ENCODE data around the gene RBFOX2. TPM values are rescaled to one million over a fixed set of nuclear protein-coding genes. Genes with fewer than 3 reads are reported as not detected.

Gene RBFOX2
- total RNA-seq, 2 donors from 2014 or later: 104 to 120 TPM

- 94 to 100% methylated on average over 2 to 4 of the region's 4 CpGs for WGBS, 2 experiments (ENCODE audit: insufficient coverage in 1 of 2, insufficient read length in 1 of 2)
- peaks cover 7% of the 10 kb centered on the region for H3K36me3 ChIP-seq (ENCODE audit: control insufficient read depth, insufficient read depth, low read length)
- TF ChIP-seq CTCF (conservative IDR thresholded peaks at IDR 0.05): no peak
- H3K9me3 ChIP-seq (ENCODE audit: control insufficient read depth, low read length): peaks cover under 1% of the 10 kb centered on the region
- H3K4me3 ChIP-seq (ENCODE audit: low read length): no peak overlapping the region
- no peaks in the 10 kb centered on the region for H3K27me3 ChIP-seq (ENCODE audit: control insufficient read depth, insufficient read depth, low read length, poor library complexity, severe bottlenecking)
- Mint-ChIP-seq H3K4me1 (peaks cover 28% of the 10 kb centered on the region), H3K9me3 (no peaks in the 10 kb centered on the region), H3K4me3 (no peak overlapping the region), H3K27me3 (ENCODE audit: insufficient read depth) (no peaks in the 10 kb centered on the region), H3K27ac (no peak overlapping the region), H3K36me3 (ENCODE audit: low read depth) (peaks cover 8% of the 10 kb centered on the region)
- H3K4me1 ChIP-seq (ENCODE audit: control insufficient read depth, insufficient read depth, low read length): peaks cover 7% of the 10 kb centered on the region
- H3K9ac ChIP-seq (ENCODE audit: extremely low read depth, low read length, poor library complexity, severe bottlenecking): no peak overlapping the region
- peak overlapping the region; percentile 0 for H3K27ac ChIP-seq (ENCODE audit: low read depth, low read length)
- no peak for DNase-seq
Measured at GRCh38 chr22:35988030-35988429, 40.6 kb downstream of the RBFOX2 start.

- 86 to 93% methylated on average over 1 of the region's 1 CpG for WGBS, 2 experiments (ENCODE audit: insufficient coverage in 1 of 2, insufficient read length in 1 of 2)
- Mint-ChIP-seq H3K27me3 (ENCODE audit: insufficient read depth) (no peaks in the 10 kb centered on the region), H3K36me3 (ENCODE audit: low read depth) (peaks cover 7% of the 10 kb centered on the region), H3K27ac (no peak overlapping the region), H3K9me3 (no peaks in the 10 kb centered on the region), H3K4me3 (no peak overlapping the region), H3K4me1 (peaks cover 27% of the 10 kb centered on the region)
- Histone ChIP-seq H3K9me3 (ENCODE audit: control insufficient read depth, low read length) (no peaks in the 10 kb centered on the region), H3K4me3 (ENCODE audit: low read length) (no peak overlapping the region), H3K27ac (ENCODE audit: low read depth, low read length) (peak overlapping the region; percentile 0), H3K36me3 (ENCODE audit: control insufficient read depth, insufficient read depth, low read length) (peaks cover 5% of the 10 kb centered on the region), H3K27me3 (ENCODE audit: control insufficient read depth, insufficient read depth, low read length, poor library complexity, severe bottlenecking) (no peaks in the 10 kb centered on the region), H3K4me1 (ENCODE audit: control insufficient read depth, insufficient read depth, low read length) (peaks cover 10% of the 10 kb centered on the region), H3K9ac (ENCODE audit: extremely low read depth, low read length, poor library complexity, severe bottlenecking) (no peak overlapping the region)
- DNase-seq: no peak
- TF ChIP-seq CTCF (conservative IDR thresholded peaks at IDR 0.05): no peak
Measured at GRCh38 chr22:35987487-35987886, 41.1 kb downstream of the RBFOX2 start.

GRCh38 chr22:35986088-35986487 lies 42.5 kb downstream of the RBFOX2 start:
- DNase-seq: no peak
- H3K9me3 ChIP-seq (ENCODE audit: control insufficient read depth, low read length): no peaks in the 10 kb centered on the region
- H3K4me3 Mint-ChIP-seq: no peak overlapping the region
- peaks cover 7% of the 10 kb centered on the region for H3K4me1 ChIP-seq (ENCODE audit: control insufficient read depth, insufficient read depth, low read length)
- peak overlapping the region; percentile 45 for H3K27ac ChIP-seq (ENCODE audit: low read depth, low read length)
- H3K27ac Mint-ChIP-seq: no peak overlapping the region
- peaks cover 5% of the 10 kb centered on the region for H3K36me3 ChIP-seq (ENCODE audit: control insufficient read depth, insufficient read depth, low read length)
- no peaks in the 10 kb centered on the region for H3K27me3 Mint-ChIP-seq (ENCODE audit: insufficient read depth)
- H3K27me3 ChIP-seq (ENCODE audit: control insufficient read depth, insufficient read depth, low read length, poor library complexity, severe bottlenecking): no peaks in the 10 kb centered on the region
- peaks cover 24% of the 10 kb centered on the region for H3K4me1 Mint-ChIP-seq
- H3K9ac ChIP-seq (ENCODE audit: extremely low read depth, low read length, poor library complexity, severe bottlenecking): no peak overlapping the region
- no peaks in the 10 kb centered on the region for H3K9me3 Mint-ChIP-seq
- no peak overlapping the region for H3K4me3 ChIP-seq (ENCODE audit: low read length)
- TF ChIP-seq CTCF (conservative IDR thresholded peaks at IDR 0.05): no peak
- H3K36me3 Mint-ChIP-seq (ENCODE audit: low read depth): peaks cover 11% of the 10 kb centered on the region
- 70 to 90% methylated on average over 2 of the region's 2 CpGs for WGBS, 2 experiments (ENCODE audit: insufficient coverage in 1 of 2, insufficient read length in 1 of 2)
